Pons (tissue), 1 donor: ENCODE results near the gene LHX5.

Experiments used
- DNase-seq: peaks from one replicate; pipeline ENCODE4 v3.0.0-alpha.2; 2016; ENCODE audit warnings: low spot score

The LHX5 gene

GRCh38 chr12:113464852-113465719, 6.6 kb downstream of the LHX5 start:
- DNase-seq, result no peak

- DNase-seq, result no peak
Measured at GRCh38 chr12:113464452-113464775, 7.3 kb downstream of the LHX5 start.

GRCh38 chr12:113463746-113464451, 7.8 kb downstream of the LHX5 start:
- DNase-seq, result no peak

- DNase-seq, result no peak
Measured at GRCh38 chr12:113462998-113463745, 8.5 kb downstream of the LHX5 start.

GRCh38 chr12:113462117-113462774, 9.4 kb downstream of the LHX5 start:
- DNase-seq, result peak; percentile 61

GRCh38 chr12:113461666-113462065, 10.0 kb downstream of the LHX5 start:
- DNase-seq, result no peak

GRCh38 chr12:113459981-113460380, 11.7 kb downstream of the LHX5 start:
- DNase-seq, result no peak

- DNase-seq, result no peak
Measured at GRCh38 chr12:113457710-113458109, 14.0 kb downstream of the LHX5 start.

- DNase-seq, result no peak
Measured at GRCh38 chr12:113457185-113457584, 14.5 kb downstream of the LHX5 start.

- DNase-seq, result no peak
Measured at GRCh38 chr12:113456761-113457160, 14.9 kb downstream of the LHX5 start.

GRCh38 chr12:113456199-113456598, 15.5 kb downstream of the LHX5 start:
- no peak for DNase-seq

GRCh38 chr12:113453330-113453729, 18.3 kb downstream of the LHX5 start:
- DNase-seq, result no peak

- DNase-seq, result no peak
Measured at GRCh38 chr12:113452458-113452857, 19.2 kb downstream of the LHX5 start.

- DNase-seq, result no peak
Measured at GRCh38 chr12:113449839-113450238, 21.8 kb downstream of the LHX5 start.

GRCh38 chr12:113449299-113449698, 22.4 kb downstream of the LHX5 start:
- DNase-seq, result no peak

GRCh38 chr12:113448873-113449272, 22.8 kb downstream of the LHX5 start:
- no peak for DNase-seq

GRCh38 chr12:113445544-113446171, 26.0 kb downstream of the LHX5 start:
- no peak for DNase-seq

- DNase-seq, result no peak
Measured at GRCh38 chr12:113443030-113443539, 28.6 kb downstream of the LHX5 start.

GRCh38 chr12:113440947-113441782, 30.5 kb downstream of the LHX5 start:
- no peak for DNase-seq

GRCh38 chr12:113440336-113440735, 31.3 kb downstream of the LHX5 start:
- no peak for DNase-seq

GRCh38 chr12:113439606-113440030, 32.1 kb downstream of the LHX5 start:
- DNase-seq, result no peak
